NCI-H1048 (cell line): ENCODE results near the gene C12orf56.
"Not testable (repeated sequence)": the region's sequence is repeated elsewhere in the genome, so short reads cannot be mapped to it uniquely, and the experiment has no call there.

Experiments used
- DNase-seq: peaks from one replicate; lab custom pipeline; 2025; lab: John Stamatoyannopoulos, UW

The C12orf56 gene

DNA sequence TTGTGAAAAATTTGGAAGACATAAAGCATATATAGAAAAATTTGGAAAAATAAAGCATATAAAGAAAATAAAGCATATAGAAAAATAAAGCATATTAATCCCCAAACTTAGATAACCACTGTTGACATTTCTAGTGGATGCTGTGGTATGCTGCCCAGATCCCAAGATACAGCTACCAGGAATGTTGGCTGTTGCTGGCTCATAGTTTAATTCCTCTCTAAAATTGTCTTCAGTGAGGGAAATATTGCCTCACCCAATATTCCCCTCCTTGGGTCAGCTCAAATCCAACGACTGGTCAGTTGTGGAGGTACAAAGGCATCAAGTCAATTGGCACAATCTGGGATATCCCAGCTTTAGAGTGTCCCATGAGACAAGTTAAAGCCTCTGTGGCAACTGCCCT is 158.4 kb downstream of the C12orf56 start:
- DNase-seq, result no peak

DNA sequence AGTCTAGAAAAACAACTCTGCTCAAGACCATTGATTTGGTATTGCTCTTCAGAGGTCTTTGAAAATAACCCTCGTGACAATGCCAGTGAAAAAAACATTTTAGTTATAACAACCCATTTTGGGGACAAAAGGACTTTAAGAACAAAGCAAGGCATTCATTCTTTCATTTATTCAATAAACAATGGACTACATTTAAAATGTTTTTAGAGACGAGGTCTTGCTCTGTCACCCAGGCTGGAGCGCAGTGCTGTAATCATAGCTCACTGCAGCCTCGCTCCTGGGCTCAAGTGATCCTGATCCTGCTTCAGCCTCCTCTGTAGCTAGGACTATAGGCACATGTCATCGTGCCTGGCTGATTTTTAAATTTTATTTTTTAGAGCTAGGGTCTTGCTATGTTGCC is 160.8 kb downstream of the C12orf56 start:
- no peak for DNase-seq

DNA sequence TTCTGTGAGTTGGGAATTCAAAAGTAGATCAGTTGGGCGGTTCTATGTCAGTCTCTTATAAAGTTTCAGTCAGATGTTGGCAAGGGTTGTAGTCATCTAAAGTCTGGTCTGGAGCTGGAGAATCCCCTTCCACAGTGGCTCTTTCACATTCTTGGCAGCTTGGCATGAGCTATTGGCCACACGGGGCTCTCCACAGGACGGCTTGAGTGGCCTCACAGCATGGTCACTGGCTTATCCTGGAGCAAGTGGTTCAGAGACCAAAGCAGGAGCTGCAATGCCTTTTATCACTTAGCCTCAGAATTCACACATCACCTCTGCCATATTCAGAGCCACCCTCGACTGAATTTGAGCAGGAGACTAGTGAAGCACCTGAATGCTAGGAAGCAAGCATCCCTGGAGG is 161.3 kb downstream of the C12orf56 start:
- no peak for DNase-seq

DNA sequence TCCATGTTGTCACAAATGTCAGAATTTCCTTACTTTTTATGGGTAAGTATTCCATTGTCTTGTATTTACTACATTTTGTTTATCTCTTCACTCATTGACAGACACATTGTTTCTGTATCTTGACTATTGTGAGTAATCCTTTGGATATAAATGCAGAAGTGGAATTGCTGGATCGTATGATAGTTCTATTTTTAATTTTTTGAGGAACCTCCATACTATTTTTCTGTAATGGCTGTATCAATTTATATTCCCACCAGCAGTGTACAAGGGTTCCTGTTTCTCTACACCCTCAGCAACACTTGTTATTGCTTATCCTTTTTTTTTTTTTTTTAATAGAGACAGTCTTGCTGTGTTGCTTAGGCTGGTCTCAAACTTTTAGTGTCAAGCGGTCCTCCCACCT is 164.9 kb downstream of the C12orf56 start:
- no peak for DNase-seq

DNA sequence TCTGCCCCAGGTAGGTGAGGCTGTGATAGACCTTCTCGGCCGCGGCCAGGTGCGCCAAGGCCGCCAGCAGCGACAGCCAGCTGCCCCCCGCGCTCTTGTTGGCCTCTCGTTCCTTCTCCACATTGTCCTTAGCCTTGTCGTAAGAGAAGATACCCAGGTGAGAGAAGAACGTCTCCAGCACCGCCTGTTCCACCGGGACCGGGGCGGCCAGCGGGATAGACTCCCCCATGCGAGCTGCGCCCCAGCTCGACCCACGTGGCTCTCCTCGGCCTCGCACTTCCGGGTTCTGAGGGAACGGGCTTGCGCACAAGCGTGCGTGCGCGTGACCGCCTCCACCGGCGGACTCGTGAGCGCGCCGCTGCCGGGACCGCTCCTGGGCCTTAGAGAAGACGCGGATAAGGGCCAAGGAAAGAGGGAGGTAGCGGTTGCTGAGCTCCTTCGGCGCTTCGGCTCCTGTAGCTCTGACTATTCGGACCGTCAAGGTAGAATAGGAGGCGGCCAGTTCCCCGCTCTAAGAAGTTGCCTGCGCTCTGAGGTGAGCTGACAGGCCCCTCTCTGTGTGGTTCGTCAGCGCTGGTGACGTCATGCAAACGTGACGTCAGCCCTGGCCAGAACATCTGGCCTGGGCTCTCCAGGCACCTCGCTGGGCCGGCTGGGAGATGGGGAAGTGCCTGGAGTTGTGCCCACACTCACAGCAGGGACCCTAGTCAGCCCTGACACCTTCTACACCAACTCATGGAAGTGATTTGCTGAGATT is 168.4 kb downstream of the C12orf56 start, which contains the start of gene KICS2:
KICS2 (minus strand) TSS at position 288 of the 757 bp plus-strand sequence; CDS start at position 229, 59 bp downstream.
- DNase-seq, result peak; percentile 86

DNA sequence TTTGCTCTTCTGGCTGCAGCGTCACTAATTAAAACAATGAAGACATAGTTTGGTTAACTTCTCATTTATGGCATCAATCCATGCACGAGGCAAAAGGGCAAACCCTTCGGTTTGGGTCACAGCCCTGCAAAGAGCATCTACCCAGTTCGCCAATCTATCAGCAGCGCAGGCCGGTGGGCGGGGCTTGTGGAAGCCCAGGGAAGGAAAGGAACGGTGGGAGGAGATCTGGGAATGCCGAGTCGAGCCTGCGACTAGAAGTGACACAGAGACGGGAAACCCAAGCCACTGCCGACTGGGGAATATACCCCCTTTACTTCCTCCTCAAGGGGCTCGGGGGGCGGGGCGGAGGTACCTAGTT is 168.9 kb downstream of the C12orf56 start:
- DNase-seq, result peak; percentile 70

DNA sequence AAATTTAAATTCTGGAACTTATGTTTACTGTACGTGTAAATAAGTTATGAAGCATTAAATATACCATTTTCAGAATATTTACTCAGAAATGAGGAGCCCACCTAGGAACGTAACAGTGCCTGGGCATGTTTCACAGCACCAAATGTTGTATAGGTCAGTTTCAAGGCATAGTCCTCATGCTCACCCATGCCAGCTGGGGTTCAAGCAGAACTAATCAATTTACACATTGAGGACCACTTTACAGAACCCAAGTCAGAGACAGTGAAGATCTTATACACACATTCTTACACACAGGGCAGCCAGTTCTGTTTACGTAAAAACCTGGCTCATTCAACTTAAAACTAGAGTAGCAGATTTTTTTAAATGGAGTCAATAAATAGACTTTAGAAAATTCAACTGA is 170.5 kb downstream of the C12orf56 start:
- DNase-seq, result no peak

DNA sequence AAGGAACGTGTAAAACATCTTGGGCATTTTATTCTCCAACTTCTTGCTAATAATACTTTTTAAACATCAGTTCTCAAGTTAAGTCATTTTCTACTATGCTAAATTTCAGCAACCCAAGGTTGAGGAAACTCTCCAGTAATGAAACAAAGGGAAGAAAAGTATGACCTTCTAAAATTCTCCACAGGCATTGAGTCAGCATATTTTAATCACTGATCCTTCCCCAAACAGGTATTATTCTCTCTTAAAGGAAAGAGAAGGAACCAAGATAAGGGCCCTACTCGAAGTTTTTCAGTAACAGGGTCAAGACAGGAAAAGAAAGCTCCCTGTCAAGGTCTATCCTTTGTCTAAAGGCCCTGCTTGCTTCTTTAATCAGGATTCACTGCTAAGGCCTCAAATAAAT is 171.4 kb downstream of the C12orf56 start:
- no peak for DNase-seq

DNA sequence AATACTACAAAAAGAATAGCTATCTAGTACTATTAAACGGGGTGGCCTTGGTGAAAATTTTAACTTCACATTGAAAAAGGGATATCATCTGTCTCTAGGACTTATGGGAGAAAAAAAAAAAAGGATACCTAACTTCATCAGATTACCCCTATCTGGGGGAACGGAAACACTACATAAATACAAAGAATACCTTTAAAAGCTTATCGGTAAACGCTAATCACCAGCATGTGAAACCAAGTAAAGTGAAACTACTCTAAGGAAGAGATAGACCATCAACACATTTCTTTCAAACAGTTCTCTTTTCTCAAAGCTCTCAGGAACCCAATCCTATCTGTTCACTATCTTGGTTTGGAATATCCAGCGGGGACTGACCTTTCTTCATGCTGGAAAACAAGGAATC is 172.0 kb downstream of the C12orf56 start:
- no peak for DNase-seq

DNA sequence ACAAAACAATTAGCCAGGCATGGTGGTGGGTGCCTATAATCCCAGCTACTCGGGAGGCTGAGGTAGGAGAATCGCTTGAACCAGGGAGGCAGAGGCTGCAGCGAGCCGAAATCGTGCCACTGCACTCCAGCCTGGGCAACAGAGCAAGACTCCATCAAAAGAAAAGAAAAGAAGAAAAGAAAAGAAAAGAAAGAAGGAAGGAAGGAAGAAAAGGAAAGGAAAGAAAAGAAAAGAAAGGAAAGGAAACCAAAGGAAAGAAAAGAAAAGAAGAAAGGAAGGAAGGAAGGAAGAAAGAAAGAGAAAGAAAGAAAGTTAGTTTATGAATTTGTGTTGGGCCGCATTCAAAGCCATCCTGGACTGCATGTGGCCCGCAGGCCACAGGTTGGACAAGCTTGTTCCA is 172.9 kb downstream of the C12orf56 start:
- not testable (repeated sequence) for DNase-seq

DNA sequence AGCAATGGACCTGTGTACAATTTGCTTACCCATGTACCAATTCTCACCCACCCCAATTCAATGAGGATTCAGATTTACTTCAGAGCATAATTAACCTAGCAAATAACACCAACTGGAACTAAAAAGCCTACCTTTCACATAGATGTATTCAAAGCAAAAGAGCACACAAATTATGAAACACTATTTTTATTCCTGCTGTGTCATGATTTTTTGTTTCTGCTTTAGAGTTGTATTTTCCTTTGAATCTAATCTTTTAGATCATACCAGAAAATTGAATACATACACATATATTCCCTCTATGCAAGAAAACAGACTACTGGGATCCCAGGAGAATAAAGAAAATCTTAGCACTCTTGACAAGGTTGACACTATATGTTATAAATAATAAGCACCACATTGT is 174.3 kb downstream of the C12orf56 start:
- no peak for DNase-seq
